ENCODE data around the gene S100B. TPM values are rescaled to one million over a fixed set of nuclear protein-coding genes. Genes with fewer than 3 reads are reported as not detected.
"Not testable (repeated sequence)": the region's sequence is repeated elsewhere in the genome, so short reads cannot be mapped to it uniquely, and the experiment has no call there.

Gene S100B
- total RNA-seq, 1 donor from 2014 or later: 0.54 TPM

DNA sequence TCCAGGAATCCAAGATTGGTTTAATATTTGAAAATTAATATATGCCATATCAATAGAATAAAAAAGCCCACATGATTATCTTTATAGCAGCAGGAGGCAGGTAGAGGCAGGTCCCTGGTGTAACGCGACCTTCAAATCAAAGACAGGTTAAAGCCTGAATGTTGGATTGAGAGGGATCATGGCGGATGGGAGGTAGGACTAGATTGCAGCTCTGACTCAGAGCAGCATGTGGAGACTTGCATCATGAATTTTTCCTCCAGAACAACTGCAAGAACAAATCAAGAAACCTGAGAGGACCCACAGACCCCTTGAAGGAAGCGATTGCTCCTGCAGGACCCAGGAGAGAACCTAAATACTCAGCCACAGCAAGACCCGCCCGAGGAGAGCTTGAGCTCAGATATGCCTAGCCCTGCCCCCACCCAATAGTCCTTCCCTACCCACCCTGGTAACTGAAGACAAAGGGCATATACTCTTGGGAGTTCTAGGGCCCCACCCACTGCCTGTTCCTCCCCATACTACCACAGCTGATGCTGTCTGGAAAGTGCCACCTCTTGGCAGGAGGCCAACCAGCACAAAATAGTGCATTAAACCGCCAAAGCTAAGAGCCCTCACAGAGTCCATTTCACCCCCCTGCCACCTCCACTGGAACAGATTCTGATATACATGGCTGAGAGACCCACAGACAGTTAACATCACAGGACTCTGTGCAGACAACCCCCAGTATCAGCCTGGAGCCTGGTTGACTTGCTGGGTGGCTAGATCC lies 19.5 kb downstream of the S100B start:
- peaks cover 28% of the 10 kb centered on the region for H3K9me3 Mint-ChIP-seq (ENCODE audit: unreplicated experiment)
- no peak overlapping the region for H3K4me3 Mint-ChIP-seq (ENCODE audit: unreplicated experiment)
- peaks cover 49% of the 10 kb centered on the region for H3K36me3 Mint-ChIP-seq (ENCODE audit: low read depth, unreplicated experiment)
- TF ChIP-seq, protein P1, sequence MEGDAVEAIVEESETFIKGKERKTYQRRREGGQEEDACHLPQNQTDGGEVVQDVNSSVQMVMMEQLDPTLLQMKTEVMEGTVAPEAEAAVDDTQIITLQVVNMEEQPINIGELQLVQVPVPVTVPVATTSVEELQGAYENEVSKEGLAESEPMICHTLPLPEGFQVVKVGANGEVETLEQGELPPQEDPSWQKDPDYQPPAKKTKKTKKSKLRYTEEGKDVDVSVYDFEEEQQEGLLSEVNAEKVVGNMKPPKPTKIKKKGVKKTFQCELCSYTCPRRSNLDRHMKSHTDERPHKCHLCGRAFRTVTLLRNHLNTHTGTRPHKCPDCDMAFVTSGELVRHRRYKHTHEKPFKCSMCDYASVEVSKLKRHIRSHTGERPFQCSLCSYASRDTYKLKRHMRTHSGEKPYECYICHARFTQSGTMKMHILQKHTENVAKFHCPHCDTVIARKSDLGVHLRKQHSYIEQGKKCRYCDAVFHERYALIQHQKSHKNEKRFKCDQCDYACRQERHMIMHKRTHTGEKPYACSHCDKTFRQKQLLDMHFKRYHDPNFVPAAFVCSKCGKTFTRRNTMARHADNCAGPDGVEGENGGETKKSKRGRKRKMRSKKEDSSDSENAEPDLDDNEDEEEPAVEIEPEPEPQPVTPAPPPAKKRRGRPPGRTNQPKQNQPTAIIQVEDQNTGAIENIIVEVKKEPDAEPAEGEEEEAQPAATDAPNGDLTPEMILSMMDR (IDR thresholded peaks at IDR 0.05; ENCODE audit: unreplicated experiment): no peak
- peaks cover 4% of the 10 kb centered on the region for H3K27me3 Mint-ChIP-seq (ENCODE audit: unreplicated experiment)
- DNase-seq (ENCODE audit: low spot score): no peak
- no peaks in the 10 kb centered on the region for H3K4me1 Mint-ChIP-seq (ENCODE audit: unreplicated experiment)
- no peak overlapping the region for H3K27ac Mint-ChIP-seq (ENCODE audit: unreplicated experiment)

DNA sequence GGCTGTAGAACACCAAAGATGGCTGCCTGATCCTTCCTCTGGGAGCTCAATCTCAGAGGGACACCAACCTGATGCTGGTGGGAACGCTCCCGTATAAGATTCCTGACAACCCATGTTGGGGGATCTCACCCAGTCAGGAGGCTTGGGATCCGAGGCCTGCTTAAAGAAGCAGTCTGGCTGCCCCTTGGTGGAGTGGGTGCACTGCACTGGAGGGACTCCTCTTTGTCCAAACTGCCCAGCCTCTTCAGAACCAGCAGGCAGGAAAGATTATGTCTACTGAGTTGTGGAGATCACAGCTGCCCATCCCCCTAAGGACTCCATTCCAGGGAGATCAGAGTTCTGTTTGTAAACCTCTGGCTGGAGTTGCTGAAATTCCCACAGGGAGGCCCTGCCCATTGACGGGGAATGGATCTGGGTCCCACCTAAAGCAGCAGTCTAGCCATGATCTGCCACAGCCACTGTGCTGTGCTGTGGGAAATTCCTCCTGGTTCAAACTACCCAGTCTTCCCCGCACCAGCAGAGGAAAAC lies 23.0 kb downstream of the S100B start:
- TF ChIP-seq, protein P1 (IDR thresholded peaks at IDR 0.05; ENCODE audit: unreplicated experiment): no peak

DNA sequence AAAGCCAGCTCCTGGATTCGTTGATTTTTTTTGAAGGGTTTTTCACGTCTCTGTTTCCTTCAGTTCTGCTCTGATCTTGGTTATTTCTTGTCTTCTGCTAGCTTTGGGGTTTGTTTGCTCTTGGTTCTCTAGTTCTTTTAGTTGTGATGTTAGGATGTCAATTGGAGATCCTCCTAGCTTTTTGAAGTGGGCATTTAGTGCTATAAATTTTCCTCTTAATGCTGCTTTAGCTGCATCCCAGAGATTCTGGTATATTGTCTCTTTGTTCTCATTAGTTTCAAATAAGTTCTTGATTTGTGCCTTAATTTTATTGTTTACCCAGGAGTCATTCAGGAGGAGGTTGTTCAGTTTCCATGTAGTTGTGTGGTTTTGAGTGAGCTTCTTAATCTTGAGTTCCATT lies 25.5 kb downstream of the S100B start:
- not testable (repeated sequence) for H3K4me3 Mint-ChIP-seq (ENCODE audit: unreplicated experiment); H3K27me3 Mint-ChIP-seq (ENCODE audit: unreplicated experiment); H3K27ac Mint-ChIP-seq (ENCODE audit: unreplicated experiment); H3K4me1 Mint-ChIP-seq (ENCODE audit: unreplicated experiment); DNase-seq (ENCODE audit: low spot score)
- Mint-ChIP-seq H3K9me3 (ENCODE audit: unreplicated experiment) (peaks cover 24% of the 10 kb centered on the region), H3K36me3 (ENCODE audit: low read depth, unreplicated experiment) (peaks cover 72% of the 10 kb centered on the region)

More for the DNA sequence above, 23.0 kb downstream of the S100B start:
- Mint-ChIP-seq H3K4me1 (ENCODE audit: unreplicated experiment) (no peaks in the 10 kb centered on the region), H3K27ac (ENCODE audit: unreplicated experiment) (no peak overlapping the region), H3K4me3 (ENCODE audit: unreplicated experiment) (peak overlapping the region; percentile 35), H3K36me3 (ENCODE audit: low read depth, unreplicated experiment) (peaks cover 78% of the 10 kb centered on the region), H3K9me3 (ENCODE audit: unreplicated experiment) (peaks cover 26% of the 10 kb centered on the region), H3K27me3 (ENCODE audit: unreplicated experiment) (peaks cover 6% of the 10 kb centered on the region)
- DNase-seq (ENCODE audit: low spot score): no peak

DNA sequence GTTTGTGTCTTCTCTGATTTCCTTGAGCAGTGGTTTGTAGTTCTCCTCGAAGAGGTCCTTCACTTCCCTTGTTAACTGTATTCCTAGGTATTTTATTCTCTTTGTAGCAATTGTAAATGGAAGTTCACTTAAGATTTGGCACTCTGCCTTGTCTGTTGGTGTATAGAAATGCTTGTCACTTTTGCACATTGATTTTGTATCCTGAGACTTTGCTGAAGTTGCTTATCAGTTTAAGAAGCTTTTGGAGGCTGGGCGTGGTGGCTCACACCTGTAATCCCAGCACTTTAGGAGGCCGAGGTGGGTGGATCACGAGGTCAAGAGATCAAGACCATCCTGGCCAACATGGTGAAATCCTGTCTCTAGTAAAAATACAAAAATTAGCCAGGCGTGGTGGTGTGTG lies 27.1 kb downstream of the S100B start:
- DNase-seq (ENCODE audit: low spot score); H3K4me1 Mint-ChIP-seq (ENCODE audit: unreplicated experiment); H3K4me3 Mint-ChIP-seq (ENCODE audit: unreplicated experiment); H3K27ac Mint-ChIP-seq (ENCODE audit: unreplicated experiment); H3K27me3 Mint-ChIP-seq (ENCODE audit: unreplicated experiment): not testable (repeated sequence)
- Mint-ChIP-seq H3K36me3 (ENCODE audit: low read depth, unreplicated experiment) (peaks cover 61% of the 10 kb centered on the region), H3K9me3 (ENCODE audit: unreplicated experiment) (peaks cover 16% of the 10 kb centered on the region)

DNA sequence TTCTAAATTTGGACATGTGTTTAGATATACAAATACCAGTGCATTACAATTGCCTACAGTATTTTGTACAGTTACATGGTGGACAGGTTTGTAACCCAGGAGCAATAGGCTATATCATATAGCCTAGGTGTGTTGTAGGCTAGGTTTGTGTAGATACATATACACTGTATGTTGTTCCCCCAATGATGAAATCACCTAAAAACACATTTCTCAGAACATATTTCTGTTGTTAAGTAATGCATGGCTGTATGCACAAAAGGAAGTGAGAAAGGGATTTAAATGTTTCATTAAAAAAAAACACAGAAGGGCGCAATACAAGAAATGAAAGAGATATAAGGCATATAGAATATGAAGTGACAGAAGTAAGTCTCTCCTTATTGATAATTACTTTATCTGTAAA lies 32.0 kb downstream of the S100B start:
- no peaks in the 10 kb centered on the region for H3K27me3 Mint-ChIP-seq (ENCODE audit: unreplicated experiment)
- TF ChIP-seq, protein P1 (IDR thresholded peaks at IDR 0.05; ENCODE audit: unreplicated experiment): no peak
- H3K27ac Mint-ChIP-seq (ENCODE audit: unreplicated experiment): no peak overlapping the region
- H3K36me3 Mint-ChIP-seq (ENCODE audit: low read depth, unreplicated experiment): peaks cover 43% of the 10 kb centered on the region
- no peak overlapping the region for H3K4me3 Mint-ChIP-seq (ENCODE audit: unreplicated experiment)
- no peaks in the 10 kb centered on the region for H3K4me1 Mint-ChIP-seq (ENCODE audit: unreplicated experiment)
- DNase-seq (ENCODE audit: low spot score): no peak
- H3K9me3 Mint-ChIP-seq (ENCODE audit: unreplicated experiment): peaks cover 4% of the 10 kb centered on the region

DNA sequence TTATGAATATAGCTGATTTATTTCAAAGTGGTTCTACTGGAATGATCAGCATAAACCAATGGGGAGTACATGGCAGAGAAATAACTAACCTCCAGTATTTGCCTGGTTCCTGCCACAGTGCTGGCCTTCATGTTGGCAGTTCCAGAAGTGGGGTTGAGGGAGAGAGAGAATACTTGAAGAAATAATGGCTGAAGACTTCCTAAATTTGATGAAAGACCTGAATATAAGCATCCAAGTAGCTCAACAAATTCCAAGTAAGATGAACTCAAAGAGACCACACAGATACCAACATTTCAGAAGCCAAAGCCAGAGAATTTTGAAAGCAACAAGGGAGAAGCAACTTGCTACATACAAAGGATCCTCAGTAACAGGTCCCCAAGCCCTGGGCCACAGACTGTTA lies 34.3 kb downstream of the S100B start:
- Mint-ChIP-seq H3K36me3 (ENCODE audit: low read depth, unreplicated experiment) (peaks cover 47% of the 10 kb centered on the region), H3K4me3 (ENCODE audit: unreplicated experiment) (peak overlapping the region; percentile 14), H3K4me1 (ENCODE audit: unreplicated experiment) (no peaks in the 10 kb centered on the region), H3K27me3 (ENCODE audit: unreplicated experiment) (no peaks in the 10 kb centered on the region), H3K9me3 (ENCODE audit: unreplicated experiment) (peaks cover 4% of the 10 kb centered on the region), H3K27ac (ENCODE audit: unreplicated experiment) (no peak overlapping the region)
- TF ChIP-seq, protein P1 (IDR thresholded peaks at IDR 0.05; ENCODE audit: unreplicated experiment): no peak
- no peak for DNase-seq (ENCODE audit: low spot score)

Data from endothelial cell (in vitro differentiated cells).